ENCODE results near the gene AK9.

The AK9 gene

DNA sequence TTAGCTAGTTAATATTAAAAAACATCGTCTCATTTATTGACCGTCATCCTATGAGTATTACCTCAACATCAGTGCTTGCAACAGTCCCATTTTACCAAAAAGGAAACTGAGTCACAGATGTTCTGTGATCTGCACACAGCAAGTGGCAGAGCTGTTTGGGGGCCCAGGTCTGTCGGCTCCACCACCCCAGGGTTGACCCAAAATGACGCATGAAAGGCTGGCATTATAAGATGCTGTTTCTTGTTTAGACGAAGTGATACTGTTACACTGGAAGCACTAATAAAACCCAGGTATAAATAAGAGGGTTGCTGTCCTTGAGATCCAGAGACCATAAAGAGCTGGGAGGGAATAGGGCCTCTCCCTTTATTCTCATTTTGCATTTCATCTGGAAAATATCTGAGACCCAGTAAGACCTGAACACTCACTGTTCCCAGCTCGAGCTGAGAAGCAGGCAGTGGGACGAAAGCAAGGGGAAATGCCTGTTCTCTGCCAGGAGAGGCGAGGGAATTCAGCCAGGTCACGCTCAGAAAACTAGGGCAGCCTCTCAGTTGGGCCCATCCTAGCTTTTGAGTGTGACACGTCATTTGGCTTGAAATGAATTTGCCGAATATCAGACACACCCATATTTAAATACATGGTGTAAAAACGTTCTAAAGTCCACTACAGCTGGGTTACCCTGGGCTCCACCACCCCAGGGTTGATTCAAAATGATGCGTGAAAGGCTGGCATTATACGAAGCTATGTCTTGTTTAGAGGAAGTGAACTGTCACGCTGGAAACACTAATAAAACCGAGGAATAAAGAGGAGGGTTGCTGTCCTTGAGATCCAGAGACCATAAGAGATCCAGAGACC is 234.1 kb downstream of the AK9 start:
- peaks cover 4% of the 10 kb centered on the region; the same call in 1 of the 2 replicates for H3K4me1 ChIP-seq
- no peaks in the 10 kb centered on the region for H3K27me3 ChIP-seq

DNA sequence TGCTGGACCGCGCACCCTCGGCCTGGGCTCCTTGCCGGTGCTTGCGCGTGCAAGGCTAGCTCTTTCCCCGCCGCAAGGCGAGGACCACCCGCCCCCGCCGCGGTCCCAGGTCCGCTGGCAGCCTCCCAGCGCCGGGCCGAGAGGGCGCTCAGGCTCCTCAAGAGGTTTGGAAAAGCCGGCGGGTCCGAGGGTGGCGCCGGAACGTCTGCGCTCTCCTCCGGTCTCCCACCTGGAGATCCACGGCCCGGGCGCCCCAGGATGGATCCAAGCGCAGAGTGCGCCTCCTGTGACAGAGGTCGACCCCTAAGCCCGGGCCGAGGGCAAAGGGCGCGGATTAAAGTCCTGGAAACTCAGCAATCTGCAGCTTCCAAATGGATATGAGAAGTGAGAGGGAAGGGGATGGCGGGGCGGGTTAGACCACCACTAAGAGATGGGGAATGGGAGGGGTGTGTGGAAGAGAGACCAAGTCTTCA is 234.9 kb downstream of the AK9 start:
- Histone ChIP-seq H3K36me3 (peaks cover 14% of the 10 kb centered on the region), H3K4me1 (peaks cover 4% of the 10 kb centered on the region; the same call in 1 of the 2 replicates), H3K9me3 (no peaks in the 10 kb centered on the region), H3K27me3 (no peaks in the 10 kb centered on the region), H3K4me3 (ENCODE audit: low read depth, low read length) (peak overlapping the region; percentile 92)
- TF ChIP-seq, protein P1, sequence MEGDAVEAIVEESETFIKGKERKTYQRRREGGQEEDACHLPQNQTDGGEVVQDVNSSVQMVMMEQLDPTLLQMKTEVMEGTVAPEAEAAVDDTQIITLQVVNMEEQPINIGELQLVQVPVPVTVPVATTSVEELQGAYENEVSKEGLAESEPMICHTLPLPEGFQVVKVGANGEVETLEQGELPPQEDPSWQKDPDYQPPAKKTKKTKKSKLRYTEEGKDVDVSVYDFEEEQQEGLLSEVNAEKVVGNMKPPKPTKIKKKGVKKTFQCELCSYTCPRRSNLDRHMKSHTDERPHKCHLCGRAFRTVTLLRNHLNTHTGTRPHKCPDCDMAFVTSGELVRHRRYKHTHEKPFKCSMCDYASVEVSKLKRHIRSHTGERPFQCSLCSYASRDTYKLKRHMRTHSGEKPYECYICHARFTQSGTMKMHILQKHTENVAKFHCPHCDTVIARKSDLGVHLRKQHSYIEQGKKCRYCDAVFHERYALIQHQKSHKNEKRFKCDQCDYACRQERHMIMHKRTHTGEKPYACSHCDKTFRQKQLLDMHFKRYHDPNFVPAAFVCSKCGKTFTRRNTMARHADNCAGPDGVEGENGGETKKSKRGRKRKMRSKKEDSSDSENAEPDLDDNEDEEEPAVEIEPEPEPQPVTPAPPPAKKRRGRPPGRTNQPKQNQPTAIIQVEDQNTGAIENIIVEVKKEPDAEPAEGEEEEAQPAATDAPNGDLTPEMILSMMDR (IDR thresholded peaks at IDR 0.05; ENCODE audit: low read depth, low read length), result no peak
- DNase-seq, result no peak

More for the DNA sequence above, 234.1 kb downstream of the AK9 start:
- Histone ChIP-seq H3K4me3 (ENCODE audit: low read depth, low read length) (no peak overlapping the region), H3K9me3 (no peaks in the 10 kb centered on the region), H3K36me3 (peaks cover 12% of the 10 kb centered on the region)
- TF ChIP-seq, protein P1 (IDR thresholded peaks at IDR 0.05; ENCODE audit: low read depth, low read length), result no peak
- DNase-seq, result no peak

DNA sequence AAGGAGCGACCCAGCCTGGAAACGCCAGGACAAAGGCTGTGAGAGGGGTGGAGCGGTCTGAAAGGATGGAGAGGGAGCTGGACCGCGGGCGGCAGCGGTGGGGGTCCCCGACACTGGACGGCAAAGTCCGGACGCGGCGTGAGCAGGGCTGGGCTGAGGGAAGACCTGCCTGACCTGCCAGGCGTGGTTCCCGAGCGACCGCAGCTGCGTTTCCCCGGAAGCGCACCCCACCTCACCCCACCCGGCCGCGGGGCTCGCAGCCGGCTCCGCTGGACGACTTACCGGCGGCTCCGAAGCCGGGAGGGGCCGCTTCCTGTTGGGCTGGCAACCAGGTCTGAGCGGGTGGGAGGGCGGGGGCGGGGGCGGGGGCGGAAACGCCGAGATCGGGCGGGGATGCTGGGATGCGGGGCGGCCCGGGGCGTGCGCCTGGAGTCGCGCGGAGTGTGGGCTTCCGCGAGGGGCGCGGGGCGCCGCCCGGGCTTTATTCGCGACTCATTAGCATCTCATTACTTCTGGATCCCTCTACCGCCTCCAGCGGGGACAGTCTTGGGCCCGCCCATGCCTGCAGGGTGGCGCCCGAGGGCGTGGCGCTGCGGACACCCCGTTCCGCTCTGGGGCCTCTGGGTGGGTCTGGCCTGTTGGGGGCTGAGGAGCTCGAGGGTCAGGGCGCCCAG is 235.4 kb downstream of the AK9 start, which contains the start of gene MICAL1:
TSS of gene MICAL1 (minus strand) at position 336 of the 674 bp plus-strand sequence. CDS start 1,576 bp downstream, outside the sequence.
- peak; percentile 81 for DNase-seq
- peaks cover 4% of the 10 kb centered on the region; the same call in 1 of the 2 replicates for H3K4me1 ChIP-seq
- TF ChIP-seq, protein P1 (IDR thresholded peaks at IDR 0.05; ENCODE audit: low read depth, low read length), result peak; percentile 24

DNA sequence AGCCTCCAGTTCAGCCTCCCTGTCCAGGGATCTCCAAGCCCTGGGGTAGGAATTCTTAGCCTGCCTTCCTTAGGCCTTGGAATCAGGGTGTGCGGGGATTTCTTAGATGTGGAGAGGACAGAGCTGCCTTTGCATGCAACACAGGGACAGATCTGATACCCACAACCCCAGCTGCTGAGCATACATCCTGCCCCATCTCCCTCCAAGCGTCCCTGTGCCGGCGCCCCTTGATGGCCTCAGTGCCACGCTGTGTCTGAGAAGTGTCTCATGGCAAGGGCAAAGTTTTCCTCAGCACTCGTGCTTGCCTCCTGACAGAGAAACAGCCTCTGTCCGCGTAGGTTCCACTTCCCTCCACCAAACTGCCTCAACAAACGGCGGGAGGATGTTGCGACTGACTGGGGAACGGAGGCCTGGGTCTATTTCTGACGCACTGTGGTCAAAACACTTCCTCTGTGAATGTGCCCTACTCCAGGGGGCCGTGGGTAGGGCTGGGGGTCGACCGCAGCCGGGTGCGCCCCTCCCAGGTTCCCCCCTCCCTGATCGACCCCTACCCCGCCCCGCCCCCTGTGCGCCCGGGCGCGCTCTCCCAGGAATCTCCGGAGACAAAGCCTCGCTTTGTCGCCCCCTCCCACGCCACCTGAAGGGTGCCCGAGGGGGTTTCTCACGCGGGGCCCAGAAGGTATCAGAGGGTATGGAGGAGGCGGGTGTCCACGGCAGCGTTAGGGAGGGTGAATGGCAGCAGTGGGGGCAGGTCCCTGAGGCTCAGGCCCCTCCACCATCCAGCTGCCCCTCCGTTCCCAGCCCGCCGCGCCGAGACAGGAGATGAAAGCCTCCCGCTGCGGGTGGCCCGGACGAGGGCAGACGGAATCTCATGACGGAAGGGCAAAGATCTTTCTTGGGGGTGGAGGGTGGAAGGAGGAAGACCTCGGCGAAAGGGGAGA is 236.2 kb downstream of the AK9 start:
- Histone ChIP-seq H3K27me3 (no peaks in the 10 kb centered on the region), H3K36me3 (peaks cover 12% of the 10 kb centered on the region), H3K4me3 (ENCODE audit: low read depth, low read length) (peak overlapping the region; percentile 92), H3K4me1 (peaks cover 4% of the 10 kb centered on the region; the same call in 1 of the 2 replicates), H3K9me3 (no peaks in the 10 kb centered on the region; the same call in 1 of the 2 replicates)
- DNase-seq, result peak; percentile 47
- TF ChIP-seq, protein P1 (IDR thresholded peaks at IDR 0.05; ENCODE audit: low read depth, low read length), result no peak

More for the DNA sequence above, 235.4 kb downstream of the AK9 start, which contains the start of gene MICAL1:
- Histone ChIP-seq H3K36me3 (peaks cover 12% of the 10 kb centered on the region), H3K9me3 (no peaks in the 10 kb centered on the region), H3K27me3 (no peaks in the 10 kb centered on the region), H3K4me3 (ENCODE audit: low read depth, low read length) (peak within 1 kb of the TSS; percentile 92)

DNA sequence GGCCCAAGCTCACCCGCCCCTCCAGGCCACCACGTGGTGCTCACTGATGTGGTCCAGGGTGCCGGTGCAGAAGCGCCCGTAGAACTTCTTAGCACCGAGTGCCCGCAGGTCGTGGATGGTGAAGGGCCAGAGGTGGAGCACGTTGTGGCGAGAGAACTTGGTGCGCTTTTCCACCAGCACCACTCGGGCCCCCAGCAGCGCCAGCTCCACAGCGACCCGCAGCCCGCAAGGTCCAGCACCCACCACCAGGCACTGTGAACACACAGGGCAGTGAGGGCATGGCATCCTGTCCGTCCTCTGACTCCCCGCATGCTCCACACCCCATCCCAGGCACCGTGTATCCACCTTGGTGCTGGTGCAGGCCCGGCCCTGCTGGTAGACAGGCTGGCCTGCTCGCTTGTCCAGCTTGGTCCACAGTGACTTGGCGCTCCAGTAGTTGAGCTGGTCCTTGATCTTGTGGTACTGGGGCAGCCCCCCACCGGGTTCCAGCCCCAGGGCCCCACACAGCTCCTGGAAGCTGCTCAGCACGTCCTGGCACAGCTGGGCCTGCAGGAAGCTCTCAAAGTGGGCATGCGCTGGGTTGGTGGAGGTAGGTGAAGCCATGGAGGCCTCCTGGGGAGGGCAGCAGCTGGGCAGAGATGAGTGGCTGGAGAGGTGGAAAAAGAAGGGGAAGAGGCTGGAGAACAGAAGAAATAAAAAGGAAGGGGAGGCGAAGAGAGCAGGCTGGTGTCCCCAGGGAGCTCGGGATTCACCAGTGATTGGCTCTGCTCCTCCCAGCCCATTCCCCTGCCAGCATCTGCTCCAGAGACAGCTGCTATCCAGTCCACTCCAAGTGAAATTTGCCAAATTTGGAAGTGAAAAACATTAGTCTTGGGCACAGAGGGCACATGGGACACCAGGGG is 237.2 kb downstream of the AK9 start:
- H3K9me3 ChIP-seq, result no peaks in the 10 kb centered on the region; the same call in 1 of the 2 replicates

More for the DNA sequence above, 237.2 kb downstream of the AK9 start:
- DNase-seq, result peak; percentile 87
- Histone ChIP-seq H3K36me3 (peaks cover 12% of the 10 kb centered on the region), H3K4me1 (peaks cover 4% of the 10 kb centered on the region; the same call in 1 of the 2 replicates), H3K27me3 (no peaks in the 10 kb centered on the region), H3K4me3 (ENCODE audit: low read depth, low read length) (peak overlapping the region; percentile 92)
- TF ChIP-seq, protein P1 (IDR thresholded peaks at IDR 0.05; ENCODE audit: low read depth, low read length), result no peak
